Measurements from ENCODE around the gene GPR143.

GRCh38 chrX:9772943-9773342 lies 7.3 kb upstream of the GPR143 start:
- TF ChIP-seq CTCF (IDR thresholded peaks at IDR 0.05) (no peak), POLR2A (IDR thresholded peaks at IDR 0.05) (no peak), POLR2AphosphoS5 (IDR thresholded peaks at IDR 0.05) (no peak)

Measured in prostate gland (tissue), 2 donors.